Measurements from ENCODE around the gene DELE1.

GRCh38 chr5:141951332-141951781 lies 27.7 kb downstream of the DELE1 start:
- no peak for TF ChIP-seq EP300 (IDR thresholded peaks at IDR 0.05)
- TF ChIP-seq CTCF (IDR thresholded peaks at IDR 0.05), result no peak
- TF ChIP-seq POLR2A (IDR thresholded peaks at IDR 0.05), result no peak

Measured in suprapubic skin (tissue), 3 donors.